ENCODE measurements around the gene PARP11. TPM values are rescaled to one million over a fixed set of nuclear protein-coding genes. Genes with fewer than 3 reads are reported as not detected.

PARP11 gene
- total RNA-seq, 1 experiment from 2014 or later: 2.7 TPM

DNA sequence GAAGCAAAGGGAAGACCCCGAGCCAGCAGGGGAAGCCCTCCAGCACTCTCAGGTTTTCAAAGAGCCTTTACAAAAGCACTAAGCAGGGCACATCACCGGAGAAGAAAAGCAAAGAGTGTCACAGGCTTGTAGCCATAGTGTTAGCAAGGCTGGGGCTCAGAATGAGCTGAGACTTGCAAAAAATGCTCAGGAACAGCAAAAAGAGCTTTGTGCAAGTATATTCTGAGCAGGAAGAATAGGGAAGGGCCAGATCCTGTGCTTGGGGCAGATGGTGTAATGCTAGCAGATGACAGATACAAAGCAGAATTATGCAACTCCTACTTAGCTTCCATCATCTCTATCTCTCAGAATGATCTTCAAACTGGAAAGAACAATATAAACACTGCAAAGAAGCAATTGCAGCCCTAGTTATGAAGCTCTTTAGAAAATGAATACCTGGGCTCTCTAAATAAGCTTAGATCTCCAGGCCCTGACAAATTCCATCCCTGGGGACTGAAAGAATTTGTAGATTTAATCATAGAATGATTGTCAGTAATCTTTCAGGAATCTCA, 23.7 kb upstream of the PARP11 start:
- TF ChIP-seq, protein P1, sequence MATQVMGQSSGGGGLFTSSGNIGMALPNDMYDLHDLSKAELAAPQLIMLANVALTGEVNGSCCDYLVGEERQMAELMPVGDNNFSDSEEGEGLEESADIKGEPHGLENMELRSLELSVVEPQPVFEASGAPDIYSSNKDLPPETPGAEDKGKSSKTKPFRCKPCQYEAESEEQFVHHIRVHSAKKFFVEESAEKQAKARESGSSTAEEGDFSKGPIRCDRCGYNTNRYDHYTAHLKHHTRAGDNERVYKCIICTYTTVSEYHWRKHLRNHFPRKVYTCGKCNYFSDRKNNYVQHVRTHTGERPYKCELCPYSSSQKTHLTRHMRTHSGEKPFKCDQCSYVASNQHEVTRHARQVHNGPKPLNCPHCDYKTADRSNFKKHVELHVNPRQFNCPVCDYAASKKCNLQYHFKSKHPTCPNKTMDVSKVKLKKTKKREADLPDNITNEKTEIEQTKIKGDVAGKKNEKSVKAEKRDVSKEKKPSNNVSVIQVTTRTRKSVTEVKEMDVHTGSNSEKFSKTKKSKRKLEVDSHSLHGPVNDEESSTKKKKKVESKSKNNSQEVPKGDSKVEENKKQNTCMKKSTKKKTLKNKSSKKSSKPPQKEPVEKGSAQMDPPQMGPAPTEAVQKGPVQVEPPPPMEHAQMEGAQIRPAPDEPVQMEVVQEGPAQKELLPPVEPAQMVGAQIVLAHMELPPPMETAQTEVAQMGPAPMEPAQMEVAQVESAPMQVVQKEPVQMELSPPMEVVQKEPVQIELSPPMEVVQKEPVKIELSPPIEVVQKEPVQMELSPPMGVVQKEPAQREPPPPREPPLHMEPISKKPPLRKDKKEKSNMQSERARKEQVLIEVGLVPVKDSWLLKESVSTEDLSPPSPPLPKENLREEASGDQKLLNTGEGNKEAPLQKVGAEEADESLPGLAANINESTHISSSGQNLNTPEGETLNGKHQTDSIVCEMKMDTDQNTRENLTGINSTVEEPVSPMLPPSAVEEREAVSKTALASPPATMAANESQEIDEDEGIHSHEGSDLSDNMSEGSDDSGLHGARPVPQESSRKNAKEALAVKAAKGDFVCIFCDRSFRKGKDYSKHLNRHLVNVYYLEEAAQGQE (IDR thresholded peaks at IDR 0.05; ENCODE audit: low read depth): no peak
- no peak for TF ChIP-seq ZNF274 (IDR thresholded peaks at IDR 0.05; ENCODE audit: low read depth, low read length)
- no peak for TF ChIP-seq EZH2phosphoT487 (IDR thresholded peaks at IDR 0.05; ENCODE audit: borderline replicate concordance)
- TF ChIP-seq SP1 (IDR thresholded peaks at IDR 0.05; ENCODE audit: low read depth): no peak
- TF ChIP-seq CEBPB (IDR thresholded peaks at IDR 0.05; ENCODE audit: low read depth): no peak
- TF ChIP-seq EZH2 (IDR thresholded peaks at IDR 0.05): no peak
- no peak for TF ChIP-seq SRF (IDR thresholded peaks at IDR 0.05; ENCODE audit: low read depth)
- TF ChIP-seq CBX3 (IDR thresholded peaks at IDR 0.05; ENCODE audit: low read depth): no peak
- no peak for TF ChIP-seq ZFX (IDR thresholded peaks at IDR 0.05)
- TF ChIP-seq, protein P2, sequence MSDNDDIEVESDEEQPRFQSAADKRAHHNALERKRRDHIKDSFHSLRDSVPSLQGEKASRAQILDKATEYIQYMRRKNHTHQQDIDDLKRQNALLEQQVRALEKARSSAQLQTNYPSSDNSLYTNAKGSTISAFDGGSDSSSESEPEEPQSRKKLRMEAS (IDR thresholded peaks at IDR 0.05): no peak
- TF ChIP-seq, protein P3, sequence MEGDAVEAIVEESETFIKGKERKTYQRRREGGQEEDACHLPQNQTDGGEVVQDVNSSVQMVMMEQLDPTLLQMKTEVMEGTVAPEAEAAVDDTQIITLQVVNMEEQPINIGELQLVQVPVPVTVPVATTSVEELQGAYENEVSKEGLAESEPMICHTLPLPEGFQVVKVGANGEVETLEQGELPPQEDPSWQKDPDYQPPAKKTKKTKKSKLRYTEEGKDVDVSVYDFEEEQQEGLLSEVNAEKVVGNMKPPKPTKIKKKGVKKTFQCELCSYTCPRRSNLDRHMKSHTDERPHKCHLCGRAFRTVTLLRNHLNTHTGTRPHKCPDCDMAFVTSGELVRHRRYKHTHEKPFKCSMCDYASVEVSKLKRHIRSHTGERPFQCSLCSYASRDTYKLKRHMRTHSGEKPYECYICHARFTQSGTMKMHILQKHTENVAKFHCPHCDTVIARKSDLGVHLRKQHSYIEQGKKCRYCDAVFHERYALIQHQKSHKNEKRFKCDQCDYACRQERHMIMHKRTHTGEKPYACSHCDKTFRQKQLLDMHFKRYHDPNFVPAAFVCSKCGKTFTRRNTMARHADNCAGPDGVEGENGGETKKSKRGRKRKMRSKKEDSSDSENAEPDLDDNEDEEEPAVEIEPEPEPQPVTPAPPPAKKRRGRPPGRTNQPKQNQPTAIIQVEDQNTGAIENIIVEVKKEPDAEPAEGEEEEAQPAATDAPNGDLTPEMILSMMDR (IDR thresholded peaks at IDR 0.05 in 2 of 3, conservative IDR thresholded peaks at IDR 0.05 in 1 of 3; ENCODE audit: borderline replicate concordance in 1 of 3, insufficient read depth in 1 of 3, low read depth in 2 of 3, low read length in 2 of 3): no peak
- no peak for TF ChIP-seq ATF3 (IDR thresholded peaks at IDR 0.05)
- no peak for TF ChIP-seq FOSL1 (IDR thresholded peaks at IDR 0.05; ENCODE audit: low read depth)
- no peak for TF ChIP-seq EGR1 (IDR thresholded peaks at IDR 0.05; ENCODE audit: low read depth)
- no peak for TF ChIP-seq RAD21 (IDR thresholded peaks at IDR 0.05; ENCODE audit: low read depth)
- Histone ChIP-seq H3K9me3 (ENCODE audit: control insufficient read depth in 1 of 2, insufficient read depth in 1 of 2, low read depth in 1 of 2, low read length in 2 of 2) (no peaks in the 10 kb centered on the region), H3K27me3 (ENCODE audit: insufficient read depth, low read length) (peaks cover 69% of the 10 kb centered on the region), H3K4me2 (ENCODE audit: low read length) (no peak overlapping the region), H2AFZ (ENCODE audit: low read depth, low read length, poor library complexity, severe bottlenecking) (no peak overlapping the region), H3K4me1 (ENCODE audit: control insufficient read depth in 1 of 2, insufficient read depth in 2 of 2, low read length in 2 of 2) (no peaks in the 10 kb centered on the region), H3K4me3 (replicated peaks in 1 of 2; ENCODE audit: low read depth in 1 of 2, low read length in 2 of 2) (no peak overlapping the region), H3K9me2 (ENCODE audit: insufficient read depth) (no peaks in the 10 kb centered on the region), H4K20me1 (ENCODE audit: insufficient read depth) (no peaks in the 10 kb centered on the region), H3K27ac (ENCODE audit: low read depth, low read length) (no peak overlapping the region), H3K9ac (ENCODE audit: low read length) (no peak overlapping the region), H3K79me2 (ENCODE audit: insufficient read depth, low read length) (no peaks in the 10 kb centered on the region), H3K36me3 (ENCODE audit: control insufficient read depth in 1 of 2, insufficient read depth in 2 of 2, low read length in 2 of 2) (no peaks in the 10 kb centered on the region)
- ChIA-PET CTCF (no interaction called here), POLR2A (no interaction called here), RAD21 (ENCODE audit: low non-redundant PET in 1 of 2, low total read pairs in 2 of 2, uncharacterized antibody in 2 of 2, unreplicated experiment in 2 of 2) (no interaction called here)
- BruUV-seq (replicated peaks): no TSS peak
- intact Hi-C loops (cut with micrococcal nuclease): no loop called here
- DNase-seq (ENCODE audit: low read depth, low spot score) (no peak), ATAC-seq (no peak)

Data from HCT116 (cell line).